AG04449 (cell line): ENCODE results near the gene CNN2.

Experiments used
- CTCF ChIA-PET: fragments of 350-600 bp; formaldehyde crosslinking; extraction: SDS; loops from one replicate; lab custom pipeline; 2021; ENCODE audit warnings: antibody characterized with exemption; lab: Yijun Ruan, JAX
- POLR2A ChIA-PET: fragments of 400-600, 350-600 bp; formaldehyde crosslinking; extraction: SDS; loops from one replicate; lab custom pipeline; 2020; ENCODE audit warnings: antibody characterized with exemption, inconsistent platforms; lab: Yijun Ruan, JAX
- DNase-seq: peaks from one replicate; pipeline ENCODE4 v3.0.0-alpha.2; 2010; ENCODE audit warnings: low read depth, low spot score
- H3K4me3 ChIP-seq: 2 replicates; pipeline ENCODE4 v1.5.1; 2011; ENCODE audit warnings: low read depth, mild to moderate bottlenecking, control low read depth, low read length
- TF ChIP-seq, protein P1 (sequence below): IDR thresholded peaks from one replicate; pipeline ENCODE4 v1.5.1; 2011; ENCODE audit warnings: mild to moderate bottlenecking, moderate library complexity, low read length, control low read depth, inconsistent platforms; ENCODE audit not compliant: insufficient read depth; ENCODE audit errors: missing control alignments

Gene CNN2

DNA sequence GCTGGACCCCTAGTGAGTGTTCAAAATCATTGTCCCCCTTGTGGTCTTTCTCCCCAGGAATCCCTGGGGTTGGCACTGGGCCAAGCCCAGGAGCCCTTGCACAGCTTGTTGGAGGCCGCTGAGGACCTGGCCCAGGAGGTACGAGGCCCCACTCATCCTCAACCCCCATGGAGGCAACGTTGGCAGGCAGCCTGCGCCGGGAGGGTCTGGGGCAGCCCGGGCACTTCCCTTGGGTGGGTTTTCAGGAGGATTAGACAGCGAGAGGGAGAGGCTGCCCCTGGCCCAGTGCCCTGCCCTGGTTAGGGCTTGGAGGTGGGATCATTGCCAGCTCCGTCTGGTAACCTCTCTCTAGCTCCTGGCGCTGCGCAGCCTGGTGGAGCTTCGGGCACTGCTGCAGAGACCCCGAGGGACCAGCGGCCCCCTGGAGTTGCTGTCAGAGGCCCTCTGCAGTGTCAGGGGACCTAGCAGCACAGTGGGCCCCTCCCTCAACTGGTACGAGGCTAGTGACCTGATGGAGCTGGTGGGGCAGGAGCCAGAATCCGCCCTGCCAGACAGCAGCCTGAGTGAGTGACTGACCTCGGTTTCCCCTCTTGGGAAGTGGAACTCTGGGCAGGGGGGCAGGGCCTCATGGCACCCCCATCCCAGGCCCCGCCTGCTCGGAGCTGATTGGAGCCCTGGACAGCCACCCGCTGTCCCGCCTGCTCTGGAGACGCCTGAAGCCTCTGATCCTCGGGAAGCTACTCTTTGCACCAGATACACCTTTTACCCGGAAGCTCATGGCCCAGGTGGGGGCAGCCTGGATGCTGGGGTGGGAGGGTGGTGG is 16.5 kb downstream of the CNN2 start:
- POLR2A ChIA-PET: interaction anchor here (0.6 to 7.8 kb wide), 5 partner anchors 11 to 60 kb away, joined by 3 to 104 read pairs (median 4); partner anchors contain the start of gene CNN2
- H3K4me3 ChIP-seq: no peak overlapping the region
- CTCF ChIA-PET: interaction anchor here (0.9 kb wide), 1 partner anchor 15 kb away, joined by 4 read pairs; no protein-coding TSS in a partner anchor
- TF ChIP-seq, protein P1, sequence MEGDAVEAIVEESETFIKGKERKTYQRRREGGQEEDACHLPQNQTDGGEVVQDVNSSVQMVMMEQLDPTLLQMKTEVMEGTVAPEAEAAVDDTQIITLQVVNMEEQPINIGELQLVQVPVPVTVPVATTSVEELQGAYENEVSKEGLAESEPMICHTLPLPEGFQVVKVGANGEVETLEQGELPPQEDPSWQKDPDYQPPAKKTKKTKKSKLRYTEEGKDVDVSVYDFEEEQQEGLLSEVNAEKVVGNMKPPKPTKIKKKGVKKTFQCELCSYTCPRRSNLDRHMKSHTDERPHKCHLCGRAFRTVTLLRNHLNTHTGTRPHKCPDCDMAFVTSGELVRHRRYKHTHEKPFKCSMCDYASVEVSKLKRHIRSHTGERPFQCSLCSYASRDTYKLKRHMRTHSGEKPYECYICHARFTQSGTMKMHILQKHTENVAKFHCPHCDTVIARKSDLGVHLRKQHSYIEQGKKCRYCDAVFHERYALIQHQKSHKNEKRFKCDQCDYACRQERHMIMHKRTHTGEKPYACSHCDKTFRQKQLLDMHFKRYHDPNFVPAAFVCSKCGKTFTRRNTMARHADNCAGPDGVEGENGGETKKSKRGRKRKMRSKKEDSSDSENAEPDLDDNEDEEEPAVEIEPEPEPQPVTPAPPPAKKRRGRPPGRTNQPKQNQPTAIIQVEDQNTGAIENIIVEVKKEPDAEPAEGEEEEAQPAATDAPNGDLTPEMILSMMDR: no peak
- no peak for DNase-seq

GRCh38 chr19:1045247-1045603 is 18.8 kb downstream of the CNN2 start:
- ChIA-PET CTCF (interaction anchor here (0.7 kb wide), 1 partner anchor 149 kb away, joined by 4 read pairs; no protein-coding TSS in a partner anchor), POLR2A (no interaction called here)
- TF ChIP-seq, protein P1: no peak
- no peak for DNase-seq
- no peak overlapping the region for H3K4me3 ChIP-seq

- H3K4me3 ChIP-seq: no peak overlapping the region
- ChIA-PET POLR2A (no interaction called here), CTCF (no interaction called here)
- DNase-seq: no peak
- TF ChIP-seq, protein P1: no peak
Measured at GRCh38 chr19:1046117-1046626, 19.8 kb downstream of the CNN2 start.

- DNase-seq: no peak
- TF ChIP-seq, protein P1: no peak
- ChIA-PET CTCF (interaction anchor here (1.9 kb wide), 1 partner anchor 18 kb away, joined by 6 read pairs; no protein-coding TSS in a partner anchor), POLR2A (no interaction called here)
- H3K4me3 ChIP-seq: no peak overlapping the region
Measured at GRCh38 chr19:1046836-1047695, 20.7 kb downstream of the CNN2 start.

DNA sequence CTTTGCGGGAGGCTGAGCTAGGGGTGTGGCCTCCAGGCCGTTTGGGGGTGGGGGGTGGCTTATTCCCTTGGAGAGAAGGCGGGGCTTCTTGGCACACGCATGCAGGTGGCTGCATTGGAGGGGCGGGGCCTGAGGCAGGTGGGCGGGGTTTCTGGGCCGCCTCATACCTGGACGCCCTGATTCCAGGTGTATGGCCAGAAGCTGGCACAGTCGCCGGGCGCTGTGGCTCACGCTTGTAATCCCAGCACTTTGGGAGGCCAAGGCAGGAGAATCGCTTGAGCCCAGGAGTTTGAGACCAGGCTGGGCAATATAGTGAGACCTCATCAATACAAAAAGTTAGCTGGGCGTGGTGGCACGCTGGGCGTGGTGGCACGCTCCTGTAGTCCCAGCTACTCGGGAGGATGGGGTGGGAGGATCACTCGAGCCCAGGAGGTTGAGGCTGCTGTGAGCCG is 21.3 kb downstream of the CNN2 start:
- CTCF ChIA-PET: interaction anchor here (1.9 kb wide), 1 partner anchor 18 kb away, joined by 6 read pairs; no protein-coding TSS in a partner anchor
- TF ChIP-seq, protein P1: no peak
- POLR2A ChIA-PET: no interaction called here
- DNase-seq: no peak
- no peak overlapping the region for H3K4me3 ChIP-seq
